Mammary epithelial cell (primary cell): ENCODE results near the gene MYCBPAP.

Experiments used
- CTCF ChIP-seq, 2 donors: IDR thresholded peaks in 1 of 2; conservative IDR thresholded peaks in 1 of 2; 2 replicates each; pipeline ENCODE4 v1.5.1; 2011 to 2012; ENCODE audit warnings: inconsistent platforms in 2 of 2, low read length in 2 of 2, mild to moderate bottlenecking in 2 of 2, control low read depth in 1 of 2, low read depth in 1 of 2; ENCODE audit not compliant: insufficient read depth in 1 of 2; ENCODE audit errors: extremely low read depth in 1 of 2
- EZH2 ChIP-seq: IDR thresholded peaks from 2 replicates; pipeline ENCODE4 v1.6.1; 2012; ENCODE audit warnings: low read length, inconsistent platforms, borderline replicate concordance

DNA sequence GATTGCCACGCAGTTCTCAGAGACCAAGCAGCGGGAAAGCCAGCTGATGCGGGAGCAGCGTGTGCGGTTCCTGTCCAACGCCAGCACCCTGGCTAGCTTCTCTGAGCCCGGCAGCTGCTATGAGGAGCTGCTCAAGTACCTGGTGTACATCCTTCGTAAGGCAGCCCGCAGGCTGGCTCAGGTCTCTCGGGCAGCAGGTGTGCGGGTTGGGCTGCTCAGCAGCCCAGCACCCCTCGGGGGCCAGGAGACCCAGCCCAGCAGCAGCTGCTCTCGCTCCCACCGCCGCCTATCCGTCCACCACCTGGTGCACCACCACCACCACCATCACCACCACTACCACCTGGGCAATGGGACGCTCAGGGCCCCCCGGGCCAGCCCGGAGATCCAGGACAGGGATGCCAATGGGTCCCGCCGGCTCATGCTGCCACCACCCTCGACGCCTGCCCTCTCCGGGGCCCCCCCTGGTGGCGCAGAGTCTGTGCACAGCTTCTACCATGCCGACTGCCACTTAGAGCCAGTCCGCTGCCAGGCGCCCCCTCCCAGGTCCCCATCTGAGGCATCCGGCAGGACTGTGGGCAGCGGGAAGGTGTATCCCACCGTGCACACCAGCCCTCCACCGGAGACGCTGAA, 67.5 kb downstream of the MYCBPAP start:
- TF ChIP-seq EZH2 (no peak), CTCF (conservative IDR thresholded peaks at IDR 0.05 in 1 of 2, IDR thresholded peaks at IDR 0.05 in 1 of 2; ENCODE audit: extremely low read depth in 1 of 2, insufficient read depth in 1 of 2, low read depth in 1 of 2, low read length in 2 of 2) (no peak)
